GM18511 (cell line): ENCODE results near the gene CYP2C9.
"Not testable (repeated sequence)": the region's sequence is repeated elsewhere in the genome, so short reads cannot be mapped to it uniquely, and the experiment has no call there.

Experiments
- ATAC-seq: cut with Tn5 transposase; IDR thresholded peaks from one replicate; pipeline ENCODE4 v1.9.1; 2021; ENCODE audit warnings: mild to moderate bottlenecking, moderate library complexity; ENCODE audit not compliant: unreplicated experiment

The CYP2C9 gene

DNA sequence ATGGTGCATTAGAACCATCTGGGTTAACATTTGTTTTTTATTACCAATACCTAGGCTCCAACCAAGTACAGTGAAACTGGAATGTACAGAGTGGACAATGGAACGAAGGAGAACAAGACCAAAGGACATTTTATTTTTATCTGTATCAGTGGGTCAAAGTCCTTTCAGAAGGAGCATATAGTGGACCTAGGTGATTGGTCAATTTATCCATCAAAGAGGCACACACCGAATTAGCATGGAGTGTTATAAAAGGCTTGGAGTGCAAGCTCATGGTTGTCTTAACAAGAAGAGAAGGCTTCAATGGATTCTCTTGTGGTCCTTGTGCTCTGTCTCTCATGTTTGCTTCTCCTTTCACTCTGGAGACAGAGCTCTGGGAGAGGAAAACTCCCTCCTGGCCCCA is at the start of gene CYP2C9:
Gene CYP2C9, plus strand, starts transcription at position 276 of the 400 bp plus-strand sequence. Its CDS starts 25 bp downstream, at position 301.
- no peak for ATAC-seq

DNA sequence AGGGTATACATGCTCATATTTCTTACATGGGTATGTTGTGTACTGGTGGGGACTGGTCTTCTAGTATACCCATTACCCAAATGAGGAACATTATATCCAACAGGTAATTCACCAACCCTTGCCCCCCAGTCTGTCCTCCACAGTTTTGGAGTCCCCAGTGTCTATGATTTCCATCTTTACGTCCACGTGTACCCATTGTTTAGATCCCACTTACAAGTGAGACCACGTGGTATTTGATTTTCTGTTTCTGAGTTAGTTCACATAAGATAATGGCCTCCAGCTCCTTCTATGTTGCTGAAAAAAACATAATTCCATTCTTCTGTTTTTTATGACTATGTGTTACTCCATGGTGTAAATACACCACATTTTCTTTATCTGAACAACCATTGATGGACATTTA is 49.3 kb upstream of the CYP2C9 start:
- ATAC-seq: no peak

GRCh38 chr10:94890264-94891022 is 48.0 kb upstream of the CYP2C9 start:
- no peak for ATAC-seq

GRCh38 chr10:94898414-94898813 is 40.0 kb upstream of the CYP2C9 start:
- ATAC-seq: not testable (repeated sequence)

DNA sequence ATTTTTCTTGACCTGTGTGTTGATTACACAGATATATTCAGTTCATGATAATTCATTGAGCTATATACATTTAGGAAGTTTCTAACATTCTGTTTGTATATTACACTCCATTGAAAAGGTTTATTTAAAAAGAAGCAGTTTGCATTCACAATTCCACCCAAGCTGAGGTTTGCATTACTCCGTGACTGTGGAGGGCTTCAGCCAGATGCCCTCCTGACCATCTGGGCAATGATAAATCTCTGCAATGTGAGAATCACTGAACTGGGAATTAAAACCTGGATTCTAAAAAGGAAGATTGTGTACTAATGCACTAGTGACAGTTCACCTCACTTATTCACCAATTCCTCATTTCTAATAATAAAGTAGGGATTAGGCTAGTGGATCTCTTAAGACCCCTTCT is 36.4 kb upstream of the CYP2C9 start:
- ATAC-seq: no peak

- ATAC-seq: no peak
Measured at GRCh38 chr10:94902570-94902969, 35.9 kb upstream of the CYP2C9 start.

GRCh38 chr10:94904506-94905148 is 33.8 kb upstream of the CYP2C9 start:
- not testable (repeated sequence) for ATAC-seq

DNA sequence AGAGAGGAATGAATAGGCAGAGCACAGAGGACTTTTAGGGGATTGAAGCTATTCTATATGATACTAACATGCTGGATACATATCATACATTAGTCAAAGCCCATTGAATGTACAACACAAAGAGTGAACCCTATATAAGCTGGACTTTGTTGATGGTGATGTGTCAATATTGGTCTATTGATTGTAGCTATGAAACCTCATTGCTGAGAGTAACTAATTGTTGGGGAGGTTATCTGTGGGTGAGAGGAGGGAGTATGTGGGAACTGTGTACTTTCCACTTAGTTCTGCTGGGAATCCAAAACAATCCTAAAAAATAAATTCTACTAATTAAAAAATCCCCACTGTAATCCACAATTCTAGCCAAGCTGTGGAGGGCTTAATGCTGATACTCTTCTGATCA is 22.0 kb upstream of the CYP2C9 start:
- no peak for ATAC-seq

DNA sequence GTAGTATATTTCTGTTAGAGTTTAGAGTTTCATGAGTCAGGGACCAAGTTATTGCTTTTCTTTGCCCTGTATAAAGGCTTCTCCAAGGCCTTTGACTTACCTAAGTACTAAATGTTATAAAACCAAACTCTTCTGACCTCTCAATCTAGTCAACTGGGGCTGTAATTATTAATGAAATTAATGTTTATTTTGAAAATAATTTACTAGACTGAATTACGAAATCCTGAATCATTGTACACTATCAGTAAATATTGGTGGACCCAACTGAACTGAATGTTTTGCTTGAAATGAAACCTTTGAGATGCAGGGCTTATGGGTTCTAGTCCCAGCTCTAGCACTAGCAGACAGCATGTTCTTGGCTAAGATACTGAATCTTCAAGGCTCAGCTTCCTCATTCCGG is 1.7 kb upstream of the CYP2C9 start:
- ATAC-seq: no peak

- ATAC-seq: not testable (repeated sequence)
Measured at GRCh38 chr10:94943432-94944103, 5.1 kb downstream of the CYP2C9 start.

- ATAC-seq: not testable (repeated sequence)
Measured at GRCh38 chr10:94946181-94946580, 7.7 kb downstream of the CYP2C9 start.

DNA sequence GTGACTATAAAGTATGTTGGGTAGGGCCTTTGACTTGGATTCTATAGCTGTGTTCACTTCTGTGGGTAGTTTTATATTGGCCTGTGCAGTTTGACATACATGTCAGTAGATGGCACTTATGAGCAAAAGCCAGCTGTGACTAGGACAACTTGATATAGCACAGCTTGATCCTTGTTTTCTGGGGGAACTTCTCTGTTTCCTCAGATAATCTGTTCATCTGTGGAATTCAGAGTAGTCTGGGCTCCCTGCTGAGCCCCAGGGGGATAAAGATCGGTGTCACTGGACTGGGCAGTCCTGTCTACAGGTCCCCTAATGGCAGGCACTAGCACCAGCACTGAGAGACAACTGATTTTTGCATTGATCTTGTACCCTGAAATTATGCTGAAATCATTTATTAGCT is 25.4 kb downstream of the CYP2C9 start:
- ATAC-seq: peak; percentile 78

DNA sequence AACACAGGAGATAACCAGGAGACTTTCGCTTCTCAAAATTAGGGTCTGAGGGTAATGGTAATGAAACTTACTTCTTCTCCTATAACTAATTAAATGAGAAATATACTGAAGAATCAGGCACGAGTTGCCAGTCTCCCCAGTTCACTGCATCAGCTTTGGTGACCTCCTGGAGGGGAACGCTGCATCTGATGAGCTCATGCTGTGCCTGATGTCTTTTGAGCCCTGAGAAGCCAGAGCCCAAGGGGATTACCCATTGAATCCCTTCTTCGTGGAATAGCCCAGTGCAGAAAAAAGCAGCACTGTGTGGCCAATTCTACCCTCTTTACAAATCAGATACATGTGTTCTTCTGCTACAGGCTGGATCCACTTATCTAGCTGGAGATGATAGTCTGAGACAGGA is 45.1 kb downstream of the CYP2C9 start:
- no peak for ATAC-seq

DNA sequence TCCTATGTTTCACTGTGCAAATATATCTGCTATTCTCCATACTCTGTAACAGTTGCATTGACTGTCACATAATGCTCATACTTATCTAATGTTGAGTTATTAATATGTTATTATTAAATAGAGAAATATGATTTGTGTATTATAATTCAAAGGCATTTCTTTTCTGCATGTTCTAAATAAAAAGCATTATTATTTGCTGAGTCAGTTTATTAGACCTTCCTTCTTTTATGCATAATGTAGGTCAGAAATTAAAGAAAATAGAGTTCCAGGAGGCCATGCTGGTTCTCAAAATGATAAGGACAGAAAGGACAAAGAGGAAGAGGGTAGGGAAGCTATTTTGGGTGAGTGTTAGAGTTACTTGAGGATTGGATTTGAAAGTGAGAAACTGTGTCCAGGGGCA is 50.7 kb downstream of the CYP2C9 start:
- no peak for ATAC-seq

DNA sequence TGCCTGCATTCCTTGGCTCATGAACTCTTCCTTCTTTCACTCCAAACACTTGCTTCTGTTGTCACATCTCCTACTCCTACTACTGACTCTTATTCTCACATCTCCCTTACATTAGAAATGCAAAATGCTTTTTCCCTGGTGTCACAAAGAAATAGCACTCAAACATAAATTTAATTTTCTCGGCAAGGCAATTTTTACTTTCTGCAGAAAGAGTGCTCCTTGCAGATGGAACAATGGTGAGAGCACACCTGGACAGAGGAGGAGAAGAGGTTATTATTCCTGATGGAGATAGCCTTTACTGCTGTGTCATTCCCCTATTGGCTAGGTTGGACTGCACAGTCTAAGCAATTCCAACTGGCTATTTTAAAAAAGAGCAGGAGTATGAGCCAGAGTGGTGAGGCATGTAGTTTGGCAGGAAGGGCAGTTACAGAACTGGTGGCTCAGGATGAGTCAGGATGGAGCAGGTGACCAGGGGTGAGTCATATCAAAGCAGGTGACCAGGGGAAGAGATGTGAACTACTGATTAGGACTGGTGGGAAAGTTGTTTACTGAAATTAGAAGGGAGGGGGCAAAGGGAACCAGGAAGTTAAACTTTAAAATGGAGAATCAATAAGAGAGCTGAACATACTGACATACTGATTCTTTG is 52.9 kb downstream of the CYP2C9 start:
- no peak for ATAC-seq

DNA sequence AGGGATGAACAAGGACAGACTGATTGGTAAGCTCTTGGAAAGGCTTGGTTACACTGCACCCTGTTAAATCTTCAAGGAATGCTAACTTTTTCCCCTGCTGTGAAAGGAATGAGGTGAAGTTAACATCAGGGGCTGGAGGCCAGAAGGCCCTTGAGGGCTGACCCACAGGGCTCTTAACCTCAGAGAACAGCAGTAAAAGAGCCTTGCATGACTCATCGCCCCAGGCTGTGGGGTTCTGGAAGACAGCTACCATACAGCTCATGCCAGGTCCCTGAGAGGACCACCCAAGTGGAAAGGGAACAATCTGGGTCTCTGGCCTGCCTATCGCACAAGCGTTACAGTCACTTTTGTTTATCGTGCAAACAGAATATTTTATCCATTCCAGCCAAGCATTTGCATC is 54.4 kb downstream of the CYP2C9 start:
- no peak for ATAC-seq

DNA sequence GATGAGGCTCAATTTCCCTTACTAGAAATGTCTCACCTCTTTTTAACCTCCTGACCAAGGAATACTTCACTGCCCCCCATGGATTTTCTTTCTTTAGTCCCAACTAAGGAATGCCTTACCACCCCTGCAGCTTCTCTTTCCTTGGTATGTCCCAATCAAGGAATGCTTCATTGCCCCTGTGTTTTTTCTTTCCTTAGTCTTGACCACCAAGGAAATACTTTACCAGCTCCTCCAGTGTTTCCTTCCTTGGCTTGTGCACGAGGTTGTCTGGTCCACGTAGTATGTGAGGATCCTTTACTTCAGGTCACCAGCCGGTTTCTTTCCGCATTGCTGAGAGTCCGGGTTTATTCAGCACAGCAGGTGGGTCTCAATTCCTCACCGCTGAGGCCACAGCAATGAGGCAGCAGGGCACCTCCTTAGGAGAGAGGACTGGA is 59.3 kb downstream of the CYP2C9 start:
- no peak for ATAC-seq

GRCh38 chr10:95026461-95026860 is 88.0 kb downstream of the CYP2C9 start:
- ATAC-seq: no peak

DNA sequence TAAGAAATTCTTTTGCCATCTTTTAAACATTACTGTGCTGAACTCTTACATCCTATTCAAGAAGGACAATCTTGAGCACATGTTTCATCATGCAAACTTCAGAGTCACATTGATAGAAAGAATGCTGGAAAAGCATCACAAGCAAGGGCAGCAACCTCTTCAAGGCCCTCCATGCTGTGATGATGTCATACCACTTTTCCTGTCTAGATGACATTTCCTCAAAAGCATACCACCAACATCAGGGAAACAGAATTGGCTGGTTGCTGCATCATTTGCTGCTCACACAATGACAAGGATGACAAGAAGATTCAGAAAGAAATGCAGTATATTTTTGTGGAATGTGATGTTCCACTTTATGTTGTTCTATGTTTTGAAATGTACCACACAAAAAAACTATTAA is 93.2 kb downstream of the CYP2C9 start:
- ATAC-seq: no peak

DNA sequence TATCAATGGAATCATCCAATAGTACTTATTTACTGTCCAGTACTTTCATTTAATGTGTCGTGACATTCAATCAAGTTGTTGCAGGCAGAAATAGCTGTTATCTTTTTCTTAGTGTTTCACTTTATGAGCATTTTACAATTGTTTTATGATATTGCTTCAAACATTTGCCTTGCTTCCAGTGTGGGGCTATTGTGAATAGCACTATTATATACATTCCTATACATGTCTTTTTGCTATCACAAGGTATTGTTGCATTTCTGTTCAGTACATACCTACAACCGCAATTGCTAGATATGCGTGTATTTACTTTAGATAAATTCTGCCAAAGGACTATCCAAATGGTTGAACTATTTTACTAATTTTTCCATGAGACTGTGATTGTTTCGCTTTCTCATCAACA is 95.9 kb downstream of the CYP2C9 start:
- no peak for ATAC-seq
